Measurements from ENCODE around the gene SOX21. TPM values are rescaled to one million over a fixed set of nuclear protein-coding genes. Genes with fewer than 3 reads are reported as not detected.

The SOX21 gene
- total and polyA plus RNA-seq, 2 of the 8 experiments (the other 6 are each of a cell fraction or from before 2014, with no cell fraction given), result 3.9 TPM

DNA sequence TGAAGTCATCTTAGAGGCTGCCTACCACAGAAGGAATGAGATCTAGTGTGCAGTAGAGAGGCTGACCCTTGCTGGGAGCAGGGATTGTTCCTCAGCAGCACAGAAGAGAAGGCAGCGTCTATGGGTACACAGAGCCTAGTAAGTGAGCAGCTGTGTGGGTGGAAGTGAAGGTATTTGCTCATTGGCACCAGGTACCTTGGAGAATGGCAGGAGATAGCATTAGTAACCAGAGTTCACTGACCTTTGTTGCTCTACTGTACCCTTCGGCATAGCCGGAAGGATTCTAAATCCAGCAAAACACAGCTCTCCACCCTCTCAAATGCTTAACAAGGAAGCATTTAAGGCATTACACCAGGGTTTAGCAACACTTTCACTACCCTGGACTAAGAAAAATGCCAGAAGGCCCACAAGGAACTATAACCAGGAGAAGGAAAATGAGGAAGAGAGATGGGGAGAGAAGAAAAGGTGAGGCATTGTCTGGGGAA is 12.3 kb downstream of the SOX21 start:
- H3K56ac ChIP-seq (replicated peaks; ENCODE audit: insufficient read length, low read depth, low read length), result no peak overlapping the region
- CTCF ChIA-PET (ENCODE audit: partially characterized antibody), result interaction anchor here (0.8 to 1.8 kb wide), 4 partner anchors 25 to 80 kb away, joined by 3 to 15 read pairs (median 7); no protein-coding TSS in a partner anchor
- H3K9me3 ChIP-seq (ENCODE audit: insufficient read depth in 2 of 2, low read depth in 1 of 2, low read length in 1 of 2), result no peaks in the 10 kb centered on the region
- H3K4ac ChIP-seq (replicated peaks; ENCODE audit: insufficient read length, low read depth, low read length), result no peak overlapping the region
- H2AK5ac ChIP-seq (ENCODE audit: low read depth, low read length), result no peak overlapping the region
- no peaks in the 10 kb centered on the region for H3K79me1 ChIP-seq (ENCODE audit: low read depth, low read length)
- no peak overlapping the region for H4K8ac ChIP-seq (ENCODE audit: extremely low read depth, insufficient read depth, low read length)
- H4K20me1 ChIP-seq (replicated peaks in 1 of 2; ENCODE audit: control insufficient read depth in 1 of 2, insufficient read depth in 2 of 2, low read length in 2 of 2), result no peaks in the 10 kb centered on the region
- no peak overlapping the region for H2AFZ ChIP-seq (ENCODE audit: low read length)
- H3K4me3 ChIP-seq (ENCODE audit: extremely low read depth in 1 of 4, insufficient read depth in 2 of 4, low read depth in 3 of 4, low read length in 4 of 4), result no peak overlapping the region
- H2BK120ac ChIP-seq (replicated peaks; ENCODE audit: low read depth, low read length), result no peak overlapping the region
- POLR2A ChIA-PET (ENCODE audit: partially characterized antibody), result interaction anchor here (0.7 to 0.9 kb wide), 2 partner anchors 14 to 17 kb away, joined by 3 read pairs; no protein-coding TSS in a partner anchor
- H4K91ac ChIP-seq (replicated peaks; ENCODE audit: insufficient read length, low read length), result no peak overlapping the region
- H4K5ac ChIP-seq (ENCODE audit: insufficient read length, low read depth, low read length), result no peak overlapping the region
- H3K79me2 ChIP-seq (ENCODE audit: control insufficient read depth in 1 of 2, insufficient read depth in 2 of 2, low read length in 2 of 2), result no peaks in the 10 kb centered on the region
- no peak overlapping the region for H3K4me2 ChIP-seq (ENCODE audit: insufficient read depth in 1 of 2, low read depth in 2 of 2, low read length in 2 of 2)
- H3K14ac ChIP-seq (ENCODE audit: insufficient read length), result no peak overlapping the region
- H2BK20ac ChIP-seq (ENCODE audit: low read length), result no peak overlapping the region
- no peaks in the 10 kb centered on the region for H3K36me3 ChIP-seq (ENCODE audit: control insufficient read depth in 2 of 4, insufficient read depth in 4 of 4, low read length in 3 of 4)
- H2BK12ac ChIP-seq (ENCODE audit: low read depth, low read length), result no peak overlapping the region; the same call in 1 of the 2 replicates
- H3K18ac ChIP-seq (ENCODE audit: extremely low read depth, low read length), result no peak overlapping the region
- peaks cover 14% of the 10 kb centered on the region for H3K23me2 ChIP-seq (ENCODE audit: low read depth, low read length)
- FAIRE-seq (no peak), DNase-seq (ENCODE audit: low read depth in 1 of 2, low spot score in 2 of 2) (no peak)
- WGBS, 2 experiments (ENCODE audit: extremely low coverage in 1 of 2, insufficient coverage in 1 of 2, insufficient read length in 1 of 2, insufficient replicate concordance in 2 of 2, low coverage in 1 of 2, low lambda C conversion rate in 2 of 2, missing lambda C conversion rate in 1 of 2), result 88% methylated on average over 3 of the region's 3 CpGs; no CpG with 5 or more reads in 1 of the 2 experiments
- H2BK5ac ChIP-seq (ENCODE audit: low read depth, low read length), result no peak overlapping the region
- no peak overlapping the region for H3K23ac ChIP-seq (ENCODE audit: insufficient read length)
- peaks cover 0 to 21% (median 13%) of the 10 kb centered on the region in 4 experiments; a peak in 6 of 7 replicates for H3K4me1 ChIP-seq (replicated peaks in 1 of 4; ENCODE audit: control insufficient read depth in 3 of 4, insufficient read depth in 4 of 4, low read length in 3 of 4)
- peaks cover 46 to 57% (median 52%) of the 10 kb centered on the region in 4 experiments for H3K27me3 ChIP-seq (replicated peaks in 1 of 4; ENCODE audit: control insufficient read depth in 3 of 4, extremely low read depth in 1 of 4, insufficient read depth in 3 of 4, low read length in 3 of 4)
- no peak overlapping the region for H3K9ac ChIP-seq (replicated peaks in 1 of 4; ENCODE audit: extremely low read depth in 1 of 4, low read depth in 3 of 4, low read length in 3 of 4)
- H2BK15ac ChIP-seq (ENCODE audit: low read length), result no peak overlapping the region
- no peak overlapping the region for H3K27ac ChIP-seq (ENCODE audit: low read depth, low read length)
- no peak for TF ChIP-seq SAP30 (IDR thresholded peaks at IDR 0.05; ENCODE audit: insufficient read depth, insufficient replicate concordance, low read length)
- TF ChIP-seq SUZ12 (IDR thresholded peaks at IDR 0.05; ENCODE audit: low read length), result no peak
- no peak for TF ChIP-seq NRF1 (IDR thresholded peaks at IDR 0.05; ENCODE audit: low read depth, low read length)
- TF ChIP-seq, protein P1, sequence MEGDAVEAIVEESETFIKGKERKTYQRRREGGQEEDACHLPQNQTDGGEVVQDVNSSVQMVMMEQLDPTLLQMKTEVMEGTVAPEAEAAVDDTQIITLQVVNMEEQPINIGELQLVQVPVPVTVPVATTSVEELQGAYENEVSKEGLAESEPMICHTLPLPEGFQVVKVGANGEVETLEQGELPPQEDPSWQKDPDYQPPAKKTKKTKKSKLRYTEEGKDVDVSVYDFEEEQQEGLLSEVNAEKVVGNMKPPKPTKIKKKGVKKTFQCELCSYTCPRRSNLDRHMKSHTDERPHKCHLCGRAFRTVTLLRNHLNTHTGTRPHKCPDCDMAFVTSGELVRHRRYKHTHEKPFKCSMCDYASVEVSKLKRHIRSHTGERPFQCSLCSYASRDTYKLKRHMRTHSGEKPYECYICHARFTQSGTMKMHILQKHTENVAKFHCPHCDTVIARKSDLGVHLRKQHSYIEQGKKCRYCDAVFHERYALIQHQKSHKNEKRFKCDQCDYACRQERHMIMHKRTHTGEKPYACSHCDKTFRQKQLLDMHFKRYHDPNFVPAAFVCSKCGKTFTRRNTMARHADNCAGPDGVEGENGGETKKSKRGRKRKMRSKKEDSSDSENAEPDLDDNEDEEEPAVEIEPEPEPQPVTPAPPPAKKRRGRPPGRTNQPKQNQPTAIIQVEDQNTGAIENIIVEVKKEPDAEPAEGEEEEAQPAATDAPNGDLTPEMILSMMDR (IDR thresholded peaks at IDR 0.05; ENCODE audit: control extremely low read depth in 1 of 3, insufficient read depth in 1 of 3, low read depth in 1 of 3, low read length in 3 of 3), result no peak
- TF ChIP-seq TCF12 (IDR thresholded peaks at IDR 0.05; ENCODE audit: low read depth, low read length), result no peak
- no peak for TF ChIP-seq CBX5 (IDR thresholded peaks at IDR 0.05; ENCODE audit: low read depth, low read length)
- TF ChIP-seq ZNF274 (IDR thresholded peaks at IDR 0.05; ENCODE audit: borderline replicate concordance, extremely low read depth, low read length), result no peak
- no peak for TF ChIP-seq KDM1A (IDR thresholded peaks at IDR 0.05; ENCODE audit: borderline replicate concordance, low read length)
- no peak for TF ChIP-seq RFX5 (IDR thresholded peaks at IDR 0.05; ENCODE audit: borderline replicate concordance, low read depth, low read length)
